Measurements from ENCODE around the gene CELF4.

GRCh38 chr18:37584952-37585695 lies 19.5 kb upstream of the CELF4 start:
- TF ChIP-seq CTCF (IDR thresholded peaks at IDR 0.05) (no peak), POLR2A (IDR thresholded peaks at IDR 0.05) (no peak)

Data from body of pancreas (tissue), 4 donors.